CD4-positive, alpha-beta T cell treated with Interleukin-1 beta for 1 hour (primary cell): ENCODE data around the gene ING4.

Experiments used
- DNase-seq, 2 donors: peaks; one replicate each; pipeline ENCODE4 v3.0.0-alpha.2; 2020 to 2022

Gene ING4

DNA sequence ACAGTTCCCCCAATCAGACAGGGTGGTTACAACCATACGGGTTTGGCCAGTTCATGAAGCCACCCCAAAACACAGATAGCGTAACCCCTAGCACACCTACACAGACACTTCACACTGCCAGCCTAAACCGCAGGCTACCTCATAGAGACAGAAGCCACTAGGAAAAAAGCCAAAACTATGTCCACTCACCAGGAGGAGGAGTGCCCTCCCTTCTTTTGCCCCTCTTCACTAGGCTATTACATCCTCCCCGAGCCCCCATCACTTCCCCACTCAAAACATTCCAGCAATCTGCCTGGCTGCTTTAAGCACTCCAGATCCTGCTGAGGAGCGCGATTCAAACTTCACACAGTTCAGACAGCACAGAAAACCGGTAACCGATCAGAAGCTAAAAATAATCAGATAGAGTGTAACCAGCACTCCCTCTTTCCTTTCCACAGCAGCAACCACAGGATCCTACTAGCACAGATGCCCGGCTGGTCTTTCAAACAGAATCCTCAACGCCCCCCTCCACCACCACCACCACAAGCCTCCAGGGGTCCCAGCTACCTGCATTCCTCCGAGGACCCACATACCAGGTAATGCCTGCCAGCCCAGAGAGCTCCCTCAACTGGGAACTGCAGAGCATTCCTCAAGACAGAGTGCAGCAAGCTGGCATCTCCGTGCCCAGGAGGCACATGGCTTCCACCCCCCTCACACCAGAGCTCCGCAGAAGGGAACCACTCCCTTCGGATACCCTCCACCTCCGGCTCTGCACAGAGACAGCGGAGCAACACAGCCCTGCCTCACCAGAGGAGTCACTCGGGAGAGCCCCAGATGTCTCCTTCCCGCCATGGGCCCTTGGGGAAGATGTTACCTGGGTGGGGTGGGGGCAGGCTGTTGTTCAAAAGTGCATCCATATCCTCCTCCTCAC lies 57.2 kb downstream of the ING4 start:
- peak; percentile 61 to 70 for DNase-seq

DNA sequence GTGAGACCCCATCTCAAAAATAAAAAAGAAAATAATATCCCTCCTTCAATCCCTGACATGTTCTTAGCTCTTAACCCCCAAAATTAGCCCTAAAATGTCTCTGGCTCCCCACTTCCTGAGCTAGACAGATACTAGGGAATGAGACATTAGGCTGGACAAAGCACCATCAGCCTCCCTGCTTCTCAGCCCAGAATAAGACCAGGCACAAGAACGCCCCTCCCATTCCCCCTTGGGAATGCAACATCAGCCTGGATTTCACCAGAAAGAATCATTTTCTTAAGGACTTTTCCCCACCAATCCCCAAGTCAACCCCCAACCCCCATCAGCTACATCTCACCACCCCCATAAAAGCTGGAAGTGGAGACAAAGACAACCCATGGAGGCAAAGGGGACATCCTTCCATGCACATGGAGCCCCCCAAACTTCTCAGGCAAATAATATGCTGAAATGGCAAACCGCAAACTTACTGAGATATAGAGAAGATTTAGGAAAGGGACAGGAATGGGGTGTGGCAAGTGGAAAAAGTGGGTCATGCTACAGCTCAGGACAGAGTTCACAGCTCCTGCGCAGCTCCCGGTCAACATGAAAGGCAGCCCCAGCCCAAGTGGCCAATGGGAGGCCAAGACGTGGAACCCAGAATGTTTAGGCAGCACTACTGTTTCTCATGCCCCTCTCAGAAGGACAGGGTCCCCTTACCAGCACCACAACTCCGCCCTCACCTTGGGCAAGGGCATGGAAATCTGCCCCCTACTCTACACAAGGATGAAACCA lies 58.5 kb downstream of the ING4 start:
- DNase-seq: no peak

DNA sequence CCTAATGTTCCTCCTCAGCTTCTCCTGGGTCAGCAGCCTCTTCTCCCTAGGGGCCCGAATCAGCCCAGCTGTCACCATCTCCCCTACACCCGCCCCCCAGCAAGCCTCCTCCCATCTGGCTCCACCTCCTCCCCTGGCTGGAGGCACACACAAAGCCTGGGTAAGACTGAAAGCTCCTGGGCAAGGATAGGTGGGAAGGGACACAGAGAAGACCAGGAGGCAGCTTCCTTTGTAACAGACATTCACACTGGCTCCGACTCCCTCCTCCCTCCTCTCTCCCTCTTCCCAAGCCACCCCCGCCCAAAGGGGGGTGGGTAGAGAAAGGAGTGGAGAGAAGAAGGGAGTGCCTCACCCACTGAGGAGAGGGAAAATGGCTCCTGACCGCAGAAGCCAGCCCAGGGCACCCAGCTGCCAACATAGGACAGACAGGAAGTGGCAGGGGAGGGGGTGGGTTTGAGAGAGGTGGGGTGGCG lies 59.8 kb downstream of the ING4 start:
- peak; percentile 49 to 64 for DNase-seq

DNA sequence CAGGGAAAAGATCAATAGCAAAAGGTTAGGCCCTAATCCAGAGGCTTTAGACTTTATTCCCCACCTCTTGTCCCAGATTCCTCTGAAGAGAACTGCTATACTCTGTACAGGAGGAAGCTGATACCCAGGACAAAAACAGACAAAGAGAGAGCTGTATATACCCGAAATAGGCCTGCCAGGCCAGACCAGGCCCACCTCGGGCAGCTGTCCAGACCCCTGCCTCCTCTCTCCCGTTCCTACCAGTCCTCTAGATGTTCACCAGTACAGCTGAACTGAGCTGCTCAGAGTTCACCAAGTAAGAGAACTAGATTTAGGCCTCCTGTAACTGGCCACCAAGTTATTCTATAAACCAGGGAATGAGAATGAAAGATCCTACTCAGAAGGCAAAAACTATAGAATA lies 60.4 kb downstream of the ING4 start:
- DNase-seq: no peak
